ENCODE data around the gene DDX1.

- TF ChIP-seq EZH2 (IDR thresholded peaks at IDR 0.05) (no peak), CTCF (IDR thresholded peaks at IDR 0.05) (peak; percentile 100)
Observed at GRCh38 chr2:15636972-15637785, 45.5 kb downstream of the DDX1 start.

Measured in neural progenitor cell (in vitro differentiated cells).